NCI-H345 (cell line): Measurements from ENCODE around the gene MYLK3.
A peak's percentile ranks its signal among the peaks of the same experiment; 100 is the strongest.
"Not testable (repeated sequence)": the region's sequence is repeated elsewhere in the genome, so short reads cannot be mapped to it uniquely, and the experiment has no call there.

Source experiments
- DNase-seq: peaks from one replicate; lab custom pipeline; 2025; lab: John Stamatoyannopoulos, UW

MYLK3 gene

DNA sequence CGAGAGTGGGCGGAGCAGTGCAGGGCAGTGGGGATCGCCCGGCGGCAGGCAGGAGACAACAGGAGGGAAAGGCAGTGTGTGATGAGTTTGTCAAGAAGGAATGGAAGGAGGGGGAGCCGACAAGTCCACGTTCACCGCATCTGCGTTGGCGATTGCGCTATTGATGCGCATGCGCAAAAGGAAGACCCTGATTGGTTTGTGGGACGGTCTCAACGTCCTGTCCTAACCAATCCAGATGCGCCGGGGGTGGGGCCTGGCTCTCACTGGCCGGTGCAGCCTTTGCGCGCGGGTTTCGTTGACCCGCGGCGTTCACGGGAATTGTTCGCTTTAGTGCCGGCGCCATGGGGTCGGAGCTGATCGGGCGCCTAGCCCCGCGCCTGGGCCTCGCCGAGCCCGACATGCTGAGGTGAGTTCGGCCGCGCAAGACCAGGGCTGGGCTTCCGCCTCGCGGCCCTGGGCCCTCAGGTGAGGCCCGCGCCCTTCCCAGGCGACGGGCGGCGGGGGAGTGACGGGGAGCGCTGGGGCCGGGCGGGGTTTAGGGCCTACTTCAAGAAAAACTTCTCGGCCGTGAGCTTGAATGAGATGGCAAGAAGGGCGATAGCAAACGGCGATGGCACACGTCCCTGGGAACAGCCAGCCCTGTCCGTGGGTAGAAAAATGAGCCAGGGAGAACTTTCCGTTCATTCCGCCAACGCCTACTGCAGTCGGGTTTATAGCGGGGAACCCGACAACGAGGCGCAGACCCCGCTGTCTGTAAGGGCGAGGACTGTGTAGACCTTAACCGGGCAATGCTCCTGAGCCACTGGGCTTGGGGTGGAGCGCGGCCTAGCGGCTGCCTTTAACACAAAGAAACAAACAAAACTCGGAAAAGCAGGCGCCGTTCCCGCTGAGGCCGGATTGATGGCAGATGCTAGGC is 58.5 kb downstream of the MYLK3 start, which contains the start of gene ORC6:
Gene ORC6, plus strand, starts transcription at position 295 of the 916 bp plus-strand sequence. Its CDS starts 47 bp downstream, at position 342.
- DNase-seq = peak; percentile 94

DNA sequence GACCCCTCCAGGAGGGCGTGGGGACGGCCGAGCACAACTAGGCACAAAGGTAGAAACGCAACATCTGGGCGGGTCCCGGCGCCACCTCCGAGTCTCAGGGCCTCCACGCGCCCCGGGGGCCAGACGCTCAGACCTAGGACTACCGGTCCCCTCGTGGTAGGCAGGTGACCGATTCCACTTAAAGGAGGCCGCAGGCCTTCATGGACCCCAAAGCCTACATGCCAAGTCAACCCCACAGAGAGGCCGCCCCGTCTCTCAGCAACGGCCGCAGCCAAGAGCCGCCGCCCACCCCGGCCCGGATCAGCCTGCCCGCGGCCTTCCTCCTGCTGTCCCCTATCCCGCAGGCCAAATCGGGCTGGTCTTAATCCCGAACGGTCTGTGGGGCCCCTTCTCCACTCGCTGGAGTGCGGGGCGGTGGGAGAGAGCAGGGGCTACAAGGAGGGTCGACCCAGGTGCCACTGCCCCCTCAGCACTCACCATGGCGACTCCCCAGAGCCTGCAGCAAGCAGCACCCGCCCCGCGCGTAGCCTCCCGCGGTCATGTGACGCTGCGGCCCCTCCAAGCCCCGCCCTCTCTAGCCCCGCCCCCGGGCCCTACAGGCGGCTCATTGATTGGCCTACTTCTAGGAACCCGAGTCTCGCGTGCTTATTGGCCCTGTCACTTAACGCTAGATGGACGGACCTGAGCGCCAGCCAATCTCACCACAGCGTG is 59.3 kb downstream of the MYLK3 start, which contains the start of gene VPS35:
Gene VPS35, minus strand, starts transcription at position 525 of the 711 bp plus-strand sequence. Its CDS starts 45 bp downstream, at position 480.
- peak; percentile 96 for DNase-seq

DNA sequence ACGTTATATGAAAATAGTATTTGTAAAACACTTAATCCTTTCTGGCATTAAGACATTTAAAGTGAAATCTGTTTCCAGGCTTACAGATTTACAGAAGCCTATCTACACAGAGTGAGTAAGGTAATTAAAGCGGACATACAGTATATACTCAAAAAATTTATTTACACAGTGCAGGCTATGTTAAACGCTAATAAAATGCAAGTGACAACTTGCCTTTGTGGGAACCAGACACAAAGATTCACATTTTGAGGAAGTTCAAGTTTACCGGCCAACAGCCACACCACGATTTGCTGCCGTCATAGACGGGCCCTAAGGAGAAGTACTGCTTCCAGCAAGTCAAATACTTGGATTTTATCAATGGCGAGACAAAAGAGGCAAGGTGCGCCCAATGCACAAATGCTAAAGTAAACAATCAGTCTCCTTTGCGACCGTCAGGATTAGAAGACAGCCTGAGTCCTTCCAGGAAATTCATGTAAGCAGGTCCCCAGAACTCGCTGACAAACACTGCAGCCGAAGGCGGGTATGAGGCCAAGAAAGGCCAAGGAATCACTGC is 60.0 kb downstream of the MYLK3 start:
- no peak for DNase-seq

DNA sequence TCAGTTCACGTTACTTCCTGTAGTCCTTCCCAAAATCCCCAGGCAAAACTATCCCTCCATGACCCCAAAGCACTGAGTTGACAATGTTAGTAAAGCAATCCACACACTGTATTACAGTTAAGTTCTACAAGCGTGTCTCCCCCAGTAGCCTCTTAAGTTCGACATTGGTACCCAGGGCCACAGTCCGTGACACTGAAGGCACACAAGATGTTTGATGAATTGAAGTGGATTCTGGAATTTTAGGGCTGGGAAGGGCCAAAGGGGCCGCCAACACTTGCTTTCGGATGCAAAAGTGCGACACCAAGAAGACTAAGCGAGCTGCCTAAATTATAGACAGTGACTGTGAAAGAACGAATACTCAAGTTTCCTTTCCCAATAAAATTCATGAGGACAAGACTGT is 60.7 kb downstream of the MYLK3 start:
- no peak for DNase-seq

DNA sequence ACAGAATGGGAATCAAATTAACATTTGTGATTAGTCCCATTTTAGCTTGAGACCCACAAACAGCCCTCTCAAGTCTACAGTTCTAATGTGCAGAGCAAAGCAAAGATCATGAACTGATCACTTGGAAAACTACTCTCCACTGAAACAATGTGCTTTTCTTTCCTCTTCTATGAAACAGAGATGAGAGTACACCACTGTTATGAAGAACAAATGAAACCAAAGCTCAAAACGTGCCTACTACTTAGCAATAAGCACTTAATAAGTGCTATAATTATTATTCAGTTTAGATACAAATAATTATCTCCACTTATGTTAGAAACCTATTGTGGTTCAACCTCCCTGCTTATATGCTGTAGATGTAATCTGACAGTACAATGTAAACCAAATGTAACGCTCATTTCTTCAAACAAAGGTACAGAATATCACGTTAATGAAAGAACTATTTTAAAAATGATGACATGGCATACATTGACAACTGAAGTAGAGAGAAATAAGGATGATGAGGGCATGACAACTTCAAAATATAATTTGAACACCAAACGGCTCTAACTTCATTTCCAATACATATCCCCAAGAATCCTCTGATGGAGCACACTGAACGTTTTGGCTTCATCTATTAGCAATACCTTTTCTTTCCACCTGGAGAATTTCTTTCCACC is 61.2 kb downstream of the MYLK3 start:
- DNase-seq = no peak

DNA sequence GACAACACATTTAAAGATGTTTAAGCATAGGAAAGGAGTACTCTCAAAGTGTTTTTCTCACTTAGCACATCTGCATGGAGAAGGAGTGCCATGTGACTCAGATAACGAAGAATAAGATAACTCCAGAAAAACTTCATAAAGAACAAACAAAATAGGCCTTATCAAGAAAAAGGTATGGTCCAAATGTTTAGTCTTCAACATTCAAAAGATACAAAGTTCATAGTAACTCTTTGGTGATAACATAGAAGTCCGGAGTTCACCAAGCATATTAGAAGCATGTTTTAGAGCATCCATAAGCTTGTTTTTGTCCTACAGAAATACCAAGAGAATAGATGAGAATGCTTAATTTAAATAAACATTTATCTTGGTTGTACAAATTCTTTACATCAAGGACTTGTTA is 66.3 kb downstream of the MYLK3 start:
- DNase-seq = not testable (repeated sequence)

DNA sequence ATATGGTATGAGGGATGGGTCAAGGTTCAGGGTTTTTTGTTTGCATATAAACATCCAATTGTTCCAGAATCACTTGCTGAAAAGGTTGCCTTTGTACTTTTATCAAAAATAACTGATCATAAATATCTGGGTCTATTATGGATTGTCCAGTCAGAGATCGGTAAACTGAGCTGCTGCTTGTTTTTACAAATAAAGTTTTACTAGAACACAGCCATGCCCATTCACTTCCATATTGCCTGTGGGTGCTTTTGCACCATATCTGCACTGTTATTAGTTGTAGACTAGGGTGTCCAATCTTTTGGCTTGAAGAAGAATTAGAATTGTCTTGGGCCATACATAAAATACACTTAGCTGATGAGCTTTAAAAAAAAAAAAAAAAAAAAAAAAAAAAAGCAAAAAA is 70.2 kb downstream of the MYLK3 start:
- DNase-seq = not testable (repeated sequence)

DNA sequence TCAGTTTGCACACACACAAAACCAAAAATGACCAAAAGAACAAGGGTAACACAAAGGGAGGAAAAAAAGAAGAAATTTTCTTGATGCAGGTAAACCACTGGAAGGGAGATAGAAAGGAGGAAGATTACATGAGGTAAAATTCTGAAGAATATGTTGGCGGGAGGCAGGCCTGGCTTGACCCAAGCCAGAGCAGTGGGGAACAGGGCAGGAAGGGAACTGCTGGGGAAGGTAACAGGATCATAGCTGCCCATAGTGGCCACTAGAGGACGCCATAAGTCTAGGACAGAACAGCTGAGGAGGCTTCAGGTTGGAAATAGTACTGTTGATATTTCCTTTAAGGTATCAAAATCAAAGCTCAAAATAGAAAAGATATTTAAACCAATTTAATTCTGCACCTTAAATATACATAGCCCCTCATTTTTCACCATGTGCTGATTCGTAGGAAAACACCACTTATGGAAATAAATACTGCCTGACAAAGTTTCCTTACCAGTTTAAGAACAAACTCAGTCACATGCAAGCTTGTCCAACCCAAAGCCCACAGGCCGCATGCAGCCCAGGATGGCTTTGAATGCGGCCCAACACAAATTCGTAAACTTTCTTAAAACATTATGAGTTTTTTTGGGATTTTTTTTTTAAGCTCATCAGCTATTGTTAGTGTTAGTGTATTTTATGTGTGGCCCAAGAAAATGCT is 74.7 kb downstream of the MYLK3 start:
- DNase-seq = peak; percentile 23

DNA sequence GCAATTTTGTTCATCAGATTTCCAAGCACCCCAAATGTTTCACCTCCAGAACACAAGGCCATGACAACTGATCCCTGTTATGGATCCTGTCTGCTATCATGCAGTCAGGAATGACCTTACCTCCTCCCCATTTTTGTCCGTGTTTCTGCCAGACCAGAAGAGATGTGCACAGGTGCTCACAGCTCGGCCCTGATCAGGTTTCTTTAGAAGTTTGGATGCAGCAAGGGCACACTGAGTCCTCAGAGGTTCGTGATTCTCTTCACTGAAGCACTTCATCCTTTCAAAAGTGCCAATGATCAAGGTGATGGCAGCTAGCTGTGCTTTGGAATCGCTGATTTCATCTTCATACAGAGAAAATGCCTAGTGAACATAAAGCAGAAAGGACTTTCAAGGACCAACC is 86.0 kb downstream of the MYLK3 start:
- DNase-seq = no peak

DNA sequence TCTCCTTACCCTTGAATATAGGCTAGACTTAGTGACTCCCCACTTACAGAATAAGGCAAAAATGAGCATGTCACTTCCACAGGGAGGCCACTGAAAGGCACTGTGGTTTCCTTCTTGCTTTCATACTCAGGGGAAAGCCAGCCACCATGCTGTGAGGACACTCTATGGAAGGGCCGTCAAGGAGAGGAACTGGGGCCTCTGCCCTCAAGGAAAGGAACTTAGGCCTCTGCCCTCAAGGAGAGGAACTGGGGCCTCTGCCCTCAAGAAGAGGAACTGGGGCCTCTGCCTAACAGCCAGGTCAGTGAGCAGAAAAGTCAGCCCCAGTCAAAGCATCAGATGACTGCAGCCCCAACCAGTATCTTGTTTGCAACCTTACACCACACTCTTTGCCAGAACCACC is 89.2 kb downstream of the MYLK3 start:
- no peak for DNase-seq
